HepG2 (cell line): ENCODE measurements around the gene PHF2. TPM values are rescaled to one million over a fixed set of nuclear protein-coding genes. Genes with fewer than 3 reads are reported as not detected.

ENCODE experiments used
- ATAC-seq: fragments of 200-7000 bp; cut with Tn5 transposase; 3 replicates; pipeline ENCODE4 v1.9.1; 2020; ENCODE audit warnings: mild to moderate bottlenecking, moderate library complexity
- BruUV-seq: library from RNA; stranded (reverse); fragments of 400-500 nt; replicated peaks from 2 replicates; lab custom pipeline; 2021; lab: Mats Ljungman, UMichigan
- CTCF ChIA-PET: fragments of 300-600 bp; formaldehyde crosslinking; extraction: SDS; loops from one replicate; lab custom pipeline; 2021; ENCODE audit warnings: low total read pairs, inconsistent platforms, low intra/inter-chr PET ratio; lab: Yijun Ruan, JAX
- POLR2A ChIA-PET: fragments of 350-600 bp; sonication (Branson Sonifier 250); formaldehyde crosslinking; loops from one replicate; lab custom pipeline; 2020; ENCODE audit warnings: antibody characterized with exemption, inconsistent platforms; lab: Yijun Ruan, JAX
- DNase-seq: peaks from one replicate; pipeline ENCODE4 v3.0.0-alpha.2; 2015; ENCODE audit warnings: low spot score
- FAIRE-seq: peaks from 3 replicates; lab custom pipeline; 2011; peaks lifted over from hg19 to GRCh38; lab: Jason Lieb, UNC
- H2AFZ ChIP-seq: one replicate; pipeline ENCODE4 v1.6.1; 2011; ENCODE audit warnings: low read length, inconsistent platforms
- H3K27ac ChIP-seq: fragments of 300-600 bp; 3 replicates; pipeline ENCODE4 v1.8.0; 2011; ENCODE audit warnings: mixed run types, mild to moderate bottlenecking, mixed read lengths, low read length, inconsistent platforms; ENCODE audit not compliant: insufficient read depth; ENCODE audit errors: extremely low read length
- H3K27me3 ChIP-seq, 2 experiments: fragments of 200-600 bp in 1 of 2; 2 replicates in 1 of 2; 3 replicates in 1 of 2; pipeline versions ENCODE4 v1.6.0 to v1.8.0; 2011; ENCODE audit warnings: low read length in 2 of 2, mild to moderate bottlenecking in 2 of 2, moderate library complexity in 2 of 2, inconsistent platforms in 1 of 2; ENCODE audit not compliant: insufficient read depth in 2 of 2, control insufficient read depth in 1 of 2
- H3K36me3 ChIP-seq, 2 experiments: fragments of 200-600 bp in 1 of 2; replicated peaks in 1 of 2; 2 replicates in 1 of 2; 3 replicates in 1 of 2; pipeline versions ENCODE4 v1.5.1 to v1.8.0; 2011; ENCODE audit warnings: low read length in 2 of 2, inconsistent platforms in 1 of 2; ENCODE audit not compliant: insufficient read depth in 2 of 2, control insufficient read depth in 1 of 2
- H3K4me1 ChIP-seq: 2 replicates; pipeline ENCODE4 v1.5.1; 2012; ENCODE audit warnings: low read length, inconsistent platforms; ENCODE audit not compliant: insufficient read depth
- H3K4me2 ChIP-seq: 2 replicates; pipeline ENCODE4 v1.6.0; 2011; ENCODE audit warnings: low read depth, low read length, inconsistent platforms
- H3K4me3 ChIP-seq, 3 experiments: fragments of 200-600 bp in 1 of 3; sonication (generic), shearing (Covaris generic) in 1 of 3; replicated peaks in 1 of 3; 2 replicates each; pipeline ENCODE4 v1.5.1; 2011 to 2016; ENCODE audit warnings: low read length in 3 of 3, inconsistent platforms in 2 of 3, low read depth in 2 of 3, mild to moderate bottlenecking in 2 of 3, control low read depth in 1 of 3, mixed read lengths in 1 of 3; ENCODE audit not compliant: insufficient read depth in 1 of 3
- H3K79me2 ChIP-seq: one replicate; pipeline ENCODE4 v1.6.1; 2011; ENCODE audit warnings: low read length, inconsistent platforms; ENCODE audit not compliant: insufficient read depth
- H3K9ac ChIP-seq: 2 replicates; pipeline ENCODE4 v1.6.0; 2011; ENCODE audit warnings: mild to moderate bottlenecking, low read depth, low read length, inconsistent platforms; ENCODE audit not compliant: insufficient read depth
- H3K9me3 ChIP-seq: 2 replicates; pipeline ENCODE4 v1.5.1; 2012; ENCODE audit warnings: mild to moderate bottlenecking, low read length
- H4K20me1 ChIP-seq: 2 replicates; pipeline ENCODE4 v1.6.0; 2011; ENCODE audit warnings: inconsistent platforms, mild to moderate bottlenecking, low read length, moderate library complexity; ENCODE audit not compliant: insufficient read depth
- ELF4 ChIP-seq: sonication (generic); formaldehyde crosslinking; IDR thresholded peaks from 2 replicates; pipeline ENCODE4 v1.5.0; 2020; ENCODE audit warnings: missing genetic modification reagents, mild to moderate bottlenecking, moderate library complexity, borderline replicate concordance
- HMG20A ChIP-seq: IDR thresholded peaks from 2 replicates; pipeline ENCODE4 v1.6.1; 2016; ENCODE audit warnings: borderline replicate concordance
- JUNB ChIP-seq: sonication (generic); formaldehyde crosslinking; IDR thresholded peaks from 2 replicates; pipeline ENCODE4 v1.8.0; 2022; ENCODE audit warnings: missing genetic modification reagents, mild to moderate bottlenecking, borderline replicate concordance
- ZNF883 ChIP-seq: sonication (generic); formaldehyde crosslinking; IDR thresholded peaks from 2 replicates; pipeline ENCODE4 v1.5.1; 2020; ENCODE audit warnings: mild to moderate bottlenecking, missing genetic modification reagents; ENCODE audit errors: not compliant biosample characterization
- ZSCAN29 ChIP-seq: sonication (generic); formaldehyde crosslinking; conservative IDR thresholded peaks from 2 replicates; pipeline ENCODE4 v1.4.0; 2020; ENCODE audit warnings: mild to moderate bottlenecking, missing genetic modification reagents
- WGBS: methylation state at CpG from one replicate; pipeline ENCODE4 v1.1.6; 2017; ENCODE audit warnings: low lambda C conversion rate; 5-methylcytosine and 5-hydroxymethylcytosine counted together
- in situ Hi-C: cut with HindIII; loops from 2 replicates; pipeline ENCODE4 v1.10.0; 2017; ENCODE audit warnings: low pct_unique_long_range_greater_than_20kb; ENCODE audit not compliant: extremely low pct_ligation_motif_present
- intact Hi-C: fragments of 100-400 bp; cut with micrococcal nuclease; formaldehyde crosslinking; loops from one replicate; pipeline ENCODE4 v1.10.0; 2022; ENCODE audit not compliant: unreplicated experiment
- polyA plus RNA-seq, 8 experiments: library from polyadenylated mRNA; depleted of rRNA in 3 of 8; stranded (reverse) in 7 of 8; unstranded in 1 of 8; fragments of >200 nt; fragmentation: Illumina TruSeq in 4 of 8; extraction: Trizol in 4 of 8; gene quantifications; 2 replicates each; pipeline versions ENCODE4 v1.2.1 to v1.2.3, GENCODE V29; 2011 to 2016; ENCODE audit warnings: low read depth in 4 of 8, missing spikeins in 1 of 8, mixed read lengths in 1 of 8; ENCODE audit not compliant: insufficient read depth in 1 of 8
- total RNA-seq, 5 experiments: library from RNA; depleted of rRNA; stranded (reverse); fragments of >200 nt; fragmentation: Illumina TruSeq; extraction: Trizol; gene quantifications; 2 replicates each; pipeline ENCODE4 v1.2.3, GENCODE V29; 2016; ENCODE audit warnings: low read depth in 1 of 5
- TF ChIP-seq, protein P1 (sequence below): sonication (generic); formaldehyde crosslinking; IDR thresholded peaks from 2 replicates; pipeline ENCODE4 v1.5.0; 2020; ENCODE audit warnings: missing genetic modification reagents, mild to moderate bottlenecking, borderline replicate concordance
- TF ChIP-seq, protein P2 (sequence below): sonication (generic); formaldehyde crosslinking; IDR thresholded peaks from 2 replicates; pipeline ENCODE4 v1.5.0; 2020; ENCODE audit warnings: mild to moderate bottlenecking, missing genetic modification reagents

Gene PHF2
- total and polyA plus RNA-seq, 2 of the 13 experiments (the other 11 are each of a cell fraction or from before 2014, with no cell fraction given) = 6.6 to 9.1 TPM

DNA sequence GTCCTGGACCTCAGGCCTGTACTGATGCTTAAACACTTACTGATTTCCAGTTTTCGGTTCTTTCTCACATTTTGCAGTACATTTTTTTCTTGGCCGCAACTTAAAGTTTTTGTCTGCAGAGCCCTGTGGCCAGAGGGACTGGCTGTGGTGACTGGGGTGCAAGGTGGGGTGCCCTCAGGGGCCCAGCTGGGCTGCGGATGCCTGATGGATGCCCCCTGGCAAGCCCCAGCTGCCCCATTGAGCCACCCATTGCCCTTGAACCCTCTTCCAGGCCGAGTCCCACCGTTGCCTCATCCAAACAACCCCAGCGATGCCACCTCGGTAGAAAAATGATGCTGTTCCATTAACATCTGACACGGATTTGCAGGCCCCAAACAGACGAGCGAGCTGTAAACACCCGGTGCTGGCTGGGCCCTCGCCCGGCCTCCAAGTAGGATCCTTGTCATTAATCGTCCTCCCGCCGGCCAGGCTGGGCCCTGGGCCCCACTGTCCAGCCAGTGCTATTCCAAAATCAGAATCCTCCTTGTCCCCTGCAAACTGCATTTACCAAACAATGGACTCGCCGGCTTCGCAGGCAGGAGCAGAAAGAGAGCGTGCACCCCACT lies 107.9 kb downstream of the PHF2 start:
- FAIRE-seq (no peak), ATAC-seq (no peak), DNase-seq (no peak)
- Histone ChIP-seq H3K4me1 (peaks cover 19% of the 10 kb centered on the region), H3K4me2 (no peak overlapping the region), H3K79me2 (no peaks in the 10 kb centered on the region), H3K36me3 (no peaks in the 10 kb centered on the region), H3K27me3 (0 out of 5 replicates have a peak, but pooled peaks cover 0 to 1% of the 10 kb centered on the region in 2 experiments), H3K9me3 (peaks cover 11% of the 10 kb centered on the region), H3K27ac (no peak overlapping the region), H4K20me1 (no peaks in the 10 kb centered on the region), H3K9ac (no peak overlapping the region), H2AFZ (no peak overlapping the region), H3K4me3 (no peak overlapping the region)
- TF ChIP-seq, protein P1, sequence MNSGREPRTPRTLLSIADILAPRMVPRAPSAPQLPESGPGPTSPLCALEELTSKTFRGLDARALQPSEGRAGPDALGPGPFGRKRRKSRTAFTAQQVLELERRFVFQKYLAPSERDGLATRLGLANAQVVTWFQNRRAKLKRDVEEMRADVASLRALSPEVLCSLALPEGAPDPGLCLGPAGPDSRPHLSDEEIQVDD = no peak
- TF ChIP-seq ZNF883 (CRISPR knock-in tag) = no peak
- no peak for TF ChIP-seq ELF4
- no peak for TF ChIP-seq JUNB (CRISPR knock-in tag)
- no peak for TF ChIP-seq HMG20A (CRISPR knock-in tag)
- TF ChIP-seq, protein P2, sequence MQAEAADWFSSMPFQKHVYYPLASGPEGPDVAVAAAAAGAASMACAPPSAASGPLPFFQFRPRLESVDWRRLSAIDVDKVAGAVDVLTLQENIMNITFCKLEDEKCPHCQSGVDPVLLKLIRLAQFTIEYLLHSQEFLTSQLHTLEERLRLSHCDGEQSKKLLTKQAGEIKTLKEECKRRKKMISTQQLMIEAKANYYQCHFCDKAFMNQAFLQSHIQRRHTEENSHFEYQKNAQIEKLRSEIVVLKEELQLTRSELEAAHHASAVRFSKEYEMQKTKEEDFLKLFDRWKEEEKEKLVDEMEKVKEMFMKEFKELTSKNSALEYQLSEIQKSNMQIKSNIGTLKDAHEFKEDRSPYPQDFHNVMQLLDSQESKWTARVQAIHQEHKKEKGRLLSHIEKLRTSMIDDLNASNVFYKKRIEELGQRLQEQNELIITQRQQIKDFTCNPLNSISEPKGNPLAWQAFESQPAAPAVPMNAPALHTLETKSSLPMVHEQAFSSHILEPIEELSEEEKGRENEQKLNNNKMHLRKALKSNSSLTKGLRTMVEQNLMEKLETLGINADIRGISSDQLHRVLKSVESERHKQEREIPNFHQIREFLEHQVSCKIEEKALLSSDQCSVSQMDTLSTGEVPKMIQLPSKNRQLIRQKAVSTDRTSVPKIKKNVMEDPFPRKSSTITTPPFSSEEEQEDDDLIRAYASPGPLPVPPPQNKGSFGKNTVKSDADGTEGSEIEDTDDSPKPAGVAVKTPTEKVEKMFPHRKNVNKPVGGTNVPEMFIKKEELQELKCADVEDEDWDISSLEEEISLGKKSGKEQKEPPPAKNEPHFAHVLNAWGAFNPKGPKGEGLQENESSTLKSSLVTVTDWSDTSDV (CRISPR knock-in tag) = no peak
- TF ChIP-seq ZSCAN29 (CRISPR knock-in tag) = no peak
- POLR2A ChIA-PET = no interaction called here
- CTCF ChIA-PET = no interaction called here
- intact Hi-C loops = no loop called here
- no TSS peak for BruUV-seq
- 35% methylated on average over 14 of the region's 20 CpGs for WGBS
- in situ Hi-C loops = loop anchor here (5.0 kb wide), 1 partner anchor 278 kb away; no protein-coding TSS in a partner anchor
